ENCODE results near the gene DHRS13.
"Not testable (repeated sequence)": the region's sequence is repeated elsewhere in the genome, so short reads cannot be mapped to it uniquely, and the experiment has no call there.

Gene DHRS13

GRCh38 chr17:28878158-28878910, 24.5 kb downstream of the DHRS13 start:
- Histone ChIP-seq H3K4ac (ENCODE audit: low read depth, low read length) (no peak overlapping the region), H3K36me3 (ENCODE audit: control insufficient read depth, insufficient read depth, low read length) (no peaks in the 10 kb centered on the region), H3K23ac (ENCODE audit: low read length) (no peak overlapping the region), H4K5ac (ENCODE audit: low read length) (no peak overlapping the region), H3K56ac (ENCODE audit: low read length) (no peak overlapping the region), H3K27ac (ENCODE audit: low read depth, low read length) (no peak overlapping the region), H3K4me3 (ENCODE audit: low read length) (no peak overlapping the region), H3K9ac (ENCODE audit: low read length) (no peak overlapping the region), H3K4me1 (ENCODE audit: control insufficient read depth, low read depth, low read length) (peaks cover 3% of the 10 kb centered on the region), H2BK5ac (ENCODE audit: low read length) (no peak overlapping the region), H3K79me2 (ENCODE audit: control insufficient read depth, insufficient read depth, low read length) (no peaks in the 10 kb centered on the region), H2BK15ac (replicated peaks; ENCODE audit: low read depth) (no peak overlapping the region), H3K18ac (ENCODE audit: low read length) (no peak overlapping the region), H3K4me2 (ENCODE audit: low read length) (no peak overlapping the region), H2BK120ac (ENCODE audit: low read depth, low read length) (no peak overlapping the region), H2AK5ac (ENCODE audit: low read length) (no peak overlapping the region), H3K79me1 (ENCODE audit: low read length) (no peaks in the 10 kb centered on the region), H3K27me3 (ENCODE audit: insufficient read depth, low read length, poor library complexity) (no peaks in the 10 kb centered on the region), H4K8ac (ENCODE audit: low read depth, low read length) (no peak overlapping the region)
- no CpG with 5 or more reads among the region's 2 CpGs for WGBS (ENCODE audit: extremely low coverage, insufficient coverage, low lambda C conversion rate)
- DNase-seq: no peak

GRCh38 chr17:28877150-28877711, 25.6 kb downstream of the DHRS13 start:
- H2BK15ac ChIP-seq (replicated peaks; ENCODE audit: low read depth): not testable (repeated sequence)
- no CpG with 5 or more reads among the region's 6 CpGs for WGBS (ENCODE audit: extremely low coverage, insufficient coverage, low lambda C conversion rate)

GRCh38 chr17:28875848-28876550, 26.9 kb downstream of the DHRS13 start:
- DNase-seq: no peak
- Histone ChIP-seq H3K36me3 (ENCODE audit: control insufficient read depth, insufficient read depth, low read length) (no peaks in the 10 kb centered on the region), H3K4ac (ENCODE audit: low read depth, low read length) (no peak overlapping the region), H3K4me1 (ENCODE audit: control insufficient read depth, low read depth, low read length) (peaks cover 3% of the 10 kb centered on the region), H2BK15ac (replicated peaks; ENCODE audit: low read depth) (no peak overlapping the region), H3K27ac (ENCODE audit: low read depth, low read length) (no peak overlapping the region), H3K27me3 (ENCODE audit: insufficient read depth, low read length, poor library complexity) (no peaks in the 10 kb centered on the region), H2BK5ac (ENCODE audit: low read length) (no peak overlapping the region), H2BK120ac (ENCODE audit: low read depth, low read length) (no peak overlapping the region), H3K18ac (ENCODE audit: low read length) (no peak overlapping the region), H3K9ac (ENCODE audit: low read length) (no peak overlapping the region), H3K4me2 (ENCODE audit: low read length) (no peak overlapping the region), H3K56ac (ENCODE audit: low read length) (no peak overlapping the region), H2AK5ac (ENCODE audit: low read length) (no peak overlapping the region), H3K79me1 (ENCODE audit: low read length) (no peaks in the 10 kb centered on the region), H3K4me3 (ENCODE audit: low read length) (no peak overlapping the region), H3K79me2 (ENCODE audit: control insufficient read depth, insufficient read depth, low read length) (no peaks in the 10 kb centered on the region), H3K23ac (ENCODE audit: low read length) (no peak overlapping the region), H4K8ac (ENCODE audit: low read depth, low read length) (no peak overlapping the region), H4K5ac (ENCODE audit: low read length) (no peak overlapping the region)
- WGBS (ENCODE audit: extremely low coverage, insufficient coverage, low lambda C conversion rate): no CpG with 5 or more reads among the region's 1 CpG

More at GRCh38 chr17:28877150-28877711, 25.6 kb downstream of the DHRS13 start:
- not testable (repeated sequence) for H3K27ac ChIP-seq (ENCODE audit: low read depth, low read length); H3K9ac ChIP-seq (ENCODE audit: low read length); H3K27me3 ChIP-seq (ENCODE audit: insufficient read depth, low read length, poor library complexity); H3K18ac ChIP-seq (ENCODE audit: low read length); H3K23ac ChIP-seq (ENCODE audit: low read length); H4K8ac ChIP-seq (ENCODE audit: low read depth, low read length); H3K79me2 ChIP-seq (ENCODE audit: control insufficient read depth, insufficient read depth, low read length); H3K79me1 ChIP-seq (ENCODE audit: low read length); H4K5ac ChIP-seq (ENCODE audit: low read length); H3K4me2 ChIP-seq (ENCODE audit: low read length); H2BK120ac ChIP-seq (ENCODE audit: low read depth, low read length); H3K4me3 ChIP-seq (ENCODE audit: low read length); H3K36me3 ChIP-seq (ENCODE audit: control insufficient read depth, insufficient read depth, low read length); DNase-seq; H2AK5ac ChIP-seq (ENCODE audit: low read length); H3K56ac ChIP-seq (ENCODE audit: low read length); H3K4ac ChIP-seq (ENCODE audit: low read depth, low read length); H2BK5ac ChIP-seq (ENCODE audit: low read length); H3K4me1 ChIP-seq (ENCODE audit: control insufficient read depth, low read depth, low read length)

GRCh38 chr17:28874750-28875149, 28.1 kb downstream of the DHRS13 start:
- DNase-seq: no peak
- no peaks in the 10 kb centered on the region for H3K27me3 ChIP-seq (ENCODE audit: insufficient read depth, low read length, poor library complexity)
- no CpG with 5 or more reads among the region's 3 CpGs for WGBS (ENCODE audit: extremely low coverage, insufficient coverage, low lambda C conversion rate)

GRCh38 chr17:28873839-28874238, 29.0 kb downstream of the DHRS13 start:
- no CpG with 5 or more reads among the region's 7 CpGs for WGBS (ENCODE audit: extremely low coverage, insufficient coverage, low lambda C conversion rate)
- no peaks in the 10 kb centered on the region for H3K27me3 ChIP-seq (ENCODE audit: insufficient read depth, low read length, poor library complexity)
- no peak overlapping the region for H4K5ac ChIP-seq (ENCODE audit: low read length)
- no peak overlapping the region for H3K23ac ChIP-seq (ENCODE audit: low read length)
- no peak overlapping the region for H2BK15ac ChIP-seq (replicated peaks; ENCODE audit: low read depth)
- H3K4ac ChIP-seq (ENCODE audit: low read depth, low read length): no peak overlapping the region
- H3K9ac ChIP-seq (ENCODE audit: low read length): no peak overlapping the region
- no peak overlapping the region for H2BK5ac ChIP-seq (ENCODE audit: low read length)
- H3K4me2 ChIP-seq (ENCODE audit: low read length): no peak overlapping the region
- no peak overlapping the region for H2BK120ac ChIP-seq (ENCODE audit: low read depth, low read length)
- H3K36me3 ChIP-seq (ENCODE audit: control insufficient read depth, insufficient read depth, low read length): no peaks in the 10 kb centered on the region
- no peak overlapping the region for H3K56ac ChIP-seq (ENCODE audit: low read length)
- H3K27ac ChIP-seq (ENCODE audit: low read depth, low read length): no peak overlapping the region
- H3K79me1 ChIP-seq (ENCODE audit: low read length): no peaks in the 10 kb centered on the region
- no peak overlapping the region for H2AK5ac ChIP-seq (ENCODE audit: low read length)
- H4K8ac ChIP-seq (ENCODE audit: low read depth, low read length): no peak overlapping the region
- no peaks in the 10 kb centered on the region for H3K79me2 ChIP-seq (ENCODE audit: control insufficient read depth, insufficient read depth, low read length)
- H3K4me1 ChIP-seq (ENCODE audit: control insufficient read depth, low read depth, low read length): peaks cover 3% of the 10 kb centered on the region
- no peak overlapping the region for H3K18ac ChIP-seq (ENCODE audit: low read length)
- H3K4me3 ChIP-seq (ENCODE audit: low read length): no peak overlapping the region
- DNase-seq: no peak

More at GRCh38 chr17:28874750-28875149, 28.1 kb downstream of the DHRS13 start:
- no peak overlapping the region for H3K56ac ChIP-seq (ENCODE audit: low read length)
- H3K79me2 ChIP-seq (ENCODE audit: control insufficient read depth, insufficient read depth, low read length): no peaks in the 10 kb centered on the region
- H3K36me3 ChIP-seq (ENCODE audit: control insufficient read depth, insufficient read depth, low read length): no peaks in the 10 kb centered on the region
- no peak overlapping the region for H4K8ac ChIP-seq (ENCODE audit: low read depth, low read length)
- H3K27ac ChIP-seq (ENCODE audit: low read depth, low read length): no peak overlapping the region
- no peak overlapping the region for H3K4me3 ChIP-seq (ENCODE audit: low read length)
- H3K4ac ChIP-seq (ENCODE audit: low read depth, low read length): no peak overlapping the region
- no peak overlapping the region for H3K23ac ChIP-seq (ENCODE audit: low read length)
- H3K4me2 ChIP-seq (ENCODE audit: low read length): no peak overlapping the region
- H2BK120ac ChIP-seq (ENCODE audit: low read depth, low read length): no peak overlapping the region
- H3K79me1 ChIP-seq (ENCODE audit: low read length): no peaks in the 10 kb centered on the region
- no peak overlapping the region for H3K9ac ChIP-seq (ENCODE audit: low read length)
- no peak overlapping the region for H2BK5ac ChIP-seq (ENCODE audit: low read length)
- H4K5ac ChIP-seq (ENCODE audit: low read length): no peak overlapping the region
- H3K4me1 ChIP-seq (ENCODE audit: control insufficient read depth, low read depth, low read length): peaks cover 3% of the 10 kb centered on the region
- no peak overlapping the region for H2AK5ac ChIP-seq (ENCODE audit: low read length)
- H3K18ac ChIP-seq (ENCODE audit: low read length): no peak overlapping the region
- H2BK15ac ChIP-seq (replicated peaks; ENCODE audit: low read depth): no peak overlapping the region
